ENCODE results near the gene TRRAP.

DNA sequence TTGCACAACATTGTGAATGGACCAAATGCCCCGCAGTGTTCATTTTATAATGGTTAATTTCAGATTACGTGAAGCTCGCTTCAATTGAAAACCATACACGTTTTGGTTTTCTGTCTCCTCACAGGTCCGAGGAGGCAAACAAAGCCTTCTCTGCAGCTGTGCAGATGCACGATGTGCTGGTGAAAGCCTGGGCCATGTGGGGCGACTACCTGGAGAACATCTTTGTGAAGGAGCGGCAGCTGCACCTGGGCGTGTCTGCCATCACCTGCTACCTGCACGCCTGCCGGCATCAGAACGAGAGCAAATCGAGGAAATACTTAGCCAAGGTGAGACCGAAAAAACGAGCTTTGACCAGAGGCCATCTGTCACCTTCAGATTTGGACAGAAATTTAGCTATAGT lies 110.3 kb downstream of the TRRAP start:
- TF ChIP-seq, protein P1, sequence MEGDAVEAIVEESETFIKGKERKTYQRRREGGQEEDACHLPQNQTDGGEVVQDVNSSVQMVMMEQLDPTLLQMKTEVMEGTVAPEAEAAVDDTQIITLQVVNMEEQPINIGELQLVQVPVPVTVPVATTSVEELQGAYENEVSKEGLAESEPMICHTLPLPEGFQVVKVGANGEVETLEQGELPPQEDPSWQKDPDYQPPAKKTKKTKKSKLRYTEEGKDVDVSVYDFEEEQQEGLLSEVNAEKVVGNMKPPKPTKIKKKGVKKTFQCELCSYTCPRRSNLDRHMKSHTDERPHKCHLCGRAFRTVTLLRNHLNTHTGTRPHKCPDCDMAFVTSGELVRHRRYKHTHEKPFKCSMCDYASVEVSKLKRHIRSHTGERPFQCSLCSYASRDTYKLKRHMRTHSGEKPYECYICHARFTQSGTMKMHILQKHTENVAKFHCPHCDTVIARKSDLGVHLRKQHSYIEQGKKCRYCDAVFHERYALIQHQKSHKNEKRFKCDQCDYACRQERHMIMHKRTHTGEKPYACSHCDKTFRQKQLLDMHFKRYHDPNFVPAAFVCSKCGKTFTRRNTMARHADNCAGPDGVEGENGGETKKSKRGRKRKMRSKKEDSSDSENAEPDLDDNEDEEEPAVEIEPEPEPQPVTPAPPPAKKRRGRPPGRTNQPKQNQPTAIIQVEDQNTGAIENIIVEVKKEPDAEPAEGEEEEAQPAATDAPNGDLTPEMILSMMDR (IDR thresholded peaks at IDR 0.05) = no peak
- no peak for TF ChIP-seq POLR2A (IDR thresholded peaks at IDR 0.05)

Data from esophagus squamous epithelium (tissue), 4 donors.